HepG2 (cell line): ENCODE results near the gene RABGAP1L. TPM values are rescaled to one million over a fixed set of nuclear protein-coding genes. Genes with fewer than 3 reads are reported as not detected.

ENCODE experiments used
- ATAC-seq: fragments of 200-7000 bp; cut with Tn5 transposase; 3 replicates; pipeline ENCODE4 v1.9.1; 2020; ENCODE audit warnings: mild to moderate bottlenecking, moderate library complexity
- BruUV-seq: library from RNA; stranded (reverse); fragments of 400-500 nt; replicated peaks from 2 replicates; lab custom pipeline; 2021; lab: Mats Ljungman, UMichigan
- CTCF ChIA-PET: fragments of 300-600 bp; formaldehyde crosslinking; extraction: SDS; loops from one replicate; lab custom pipeline; 2021; ENCODE audit warnings: low total read pairs, inconsistent platforms, low intra/inter-chr PET ratio; lab: Yijun Ruan, JAX
- POLR2A ChIA-PET: fragments of 350-600 bp; sonication (Branson Sonifier 250); formaldehyde crosslinking; loops from one replicate; lab custom pipeline; 2020; ENCODE audit warnings: antibody characterized with exemption, inconsistent platforms; lab: Yijun Ruan, JAX
- DNase-seq: peaks from one replicate; pipeline ENCODE4 v3.0.0-alpha.2; 2015; ENCODE audit warnings: low spot score
- FAIRE-seq: peaks from 3 replicates; lab custom pipeline; 2011; peaks lifted over from hg19 to GRCh38; lab: Jason Lieb, UNC
- H2AFZ ChIP-seq: one replicate; pipeline ENCODE4 v1.6.1; 2011; ENCODE audit warnings: low read length, inconsistent platforms
- H3K27ac ChIP-seq: fragments of 300-600 bp; 3 replicates; pipeline ENCODE4 v1.8.0; 2011; ENCODE audit warnings: mixed run types, mild to moderate bottlenecking, mixed read lengths, low read length, inconsistent platforms; ENCODE audit not compliant: insufficient read depth; ENCODE audit errors: extremely low read length
- H3K27me3 ChIP-seq, 2 experiments: fragments of 200-600 bp in 1 of 2; 2 replicates in 1 of 2; 3 replicates in 1 of 2; pipeline versions ENCODE4 v1.6.0 to v1.8.0; 2011; ENCODE audit warnings: low read length in 2 of 2, mild to moderate bottlenecking in 2 of 2, moderate library complexity in 2 of 2, inconsistent platforms in 1 of 2; ENCODE audit not compliant: insufficient read depth in 2 of 2, control insufficient read depth in 1 of 2
- H3K36me3 ChIP-seq, 2 experiments: fragments of 200-600 bp in 1 of 2; replicated peaks in 1 of 2; 2 replicates in 1 of 2; 3 replicates in 1 of 2; pipeline versions ENCODE4 v1.5.1 to v1.8.0; 2011; ENCODE audit warnings: low read length in 2 of 2, inconsistent platforms in 1 of 2; ENCODE audit not compliant: insufficient read depth in 2 of 2, control insufficient read depth in 1 of 2
- H3K4me1 ChIP-seq: 2 replicates; pipeline ENCODE4 v1.5.1; 2012; ENCODE audit warnings: low read length, inconsistent platforms; ENCODE audit not compliant: insufficient read depth
- H3K4me2 ChIP-seq: 2 replicates; pipeline ENCODE4 v1.6.0; 2011; ENCODE audit warnings: low read depth, low read length, inconsistent platforms
- H3K4me3 ChIP-seq, 3 experiments: fragments of 200-600 bp in 1 of 3; sonication (generic), shearing (Covaris generic) in 1 of 3; replicated peaks in 1 of 3; 2 replicates each; pipeline ENCODE4 v1.5.1; 2011 to 2016; ENCODE audit warnings: low read length in 3 of 3, inconsistent platforms in 2 of 3, low read depth in 2 of 3, mild to moderate bottlenecking in 2 of 3, control low read depth in 1 of 3, mixed read lengths in 1 of 3; ENCODE audit not compliant: insufficient read depth in 1 of 3
- H3K79me2 ChIP-seq: one replicate; pipeline ENCODE4 v1.6.1; 2011; ENCODE audit warnings: low read length, inconsistent platforms; ENCODE audit not compliant: insufficient read depth
- H3K9ac ChIP-seq: 2 replicates; pipeline ENCODE4 v1.6.0; 2011; ENCODE audit warnings: mild to moderate bottlenecking, low read depth, low read length, inconsistent platforms; ENCODE audit not compliant: insufficient read depth
- H3K9me3 ChIP-seq: 2 replicates; pipeline ENCODE4 v1.5.1; 2012; ENCODE audit warnings: mild to moderate bottlenecking, low read length
- H4K20me1 ChIP-seq: 2 replicates; pipeline ENCODE4 v1.6.0; 2011; ENCODE audit warnings: inconsistent platforms, mild to moderate bottlenecking, low read length, moderate library complexity; ENCODE audit not compliant: insufficient read depth
- AGO1 ChIP-seq: fragments of 200-400 bp; formaldehyde crosslinking; IDR thresholded peaks from 2 replicates; pipeline ENCODE4 v1.6.1; 2017; ENCODE audit warnings: mild to moderate bottlenecking, low read depth, low read length, moderate library complexity; ENCODE audit not compliant: poor library complexity, severe bottlenecking
- CEBPB ChIP-seq: IDR thresholded peaks from 2 replicates; pipeline ENCODE4 v1.6.1; 2011; ENCODE audit warnings: low read depth, low read length, improper control_type of control experiment, borderline replicate concordance
- DMTF1 ChIP-seq: sonication (generic); formaldehyde crosslinking; IDR thresholded peaks from 2 replicates; pipeline ENCODE4 v1.4.0; 2020; ENCODE audit warnings: mild to moderate bottlenecking, missing genetic modification reagents
- FOXP1 ChIP-seq, 2 experiments: fragments of 450-650 bp in 1 of 2; IDR thresholded peaks; 2 replicates each; pipeline ENCODE4 v1.6.1; 2017 to 2018; ENCODE audit warnings: antibody characterized with exemption in 1 of 2
- GMEB1 ChIP-seq: sonication (generic); formaldehyde crosslinking; IDR thresholded peaks from 2 replicates; pipeline ENCODE4 v1.5.1; 2020; ENCODE audit warnings: missing genetic modification reagents, mild to moderate bottlenecking, borderline replicate concordance
- GTF3A ChIP-seq: sonication (generic); formaldehyde crosslinking; conservative IDR thresholded peaks from 2 replicates; pipeline ENCODE4 v1.4.0; 2020; ENCODE audit warnings: mild to moderate bottlenecking, missing genetic modification reagents
- MTF2 ChIP-seq: sonication (generic); formaldehyde crosslinking; IDR thresholded peaks from 2 replicates; pipeline ENCODE4 v1.5.0; 2020; ENCODE audit warnings: missing genetic modification reagents, borderline replicate concordance
- PCBP1 ChIP-seq: fragments of 200-400 bp; formaldehyde crosslinking; IDR thresholded peaks from 2 replicates; pipeline ENCODE4 v1.6.1; 2017; ENCODE audit warnings: mild to moderate bottlenecking, low read depth, low read length, borderline replicate concordance
- SATB2 ChIP-seq: sonication (generic); formaldehyde crosslinking; IDR thresholded peaks from 2 replicates; pipeline ENCODE4 v1.5.0; 2020; ENCODE audit warnings: missing genetic modification reagents
- SMARCE1 ChIP-seq: fragments of 450-650 bp; IDR thresholded peaks from 2 replicates; pipeline ENCODE4 v1.6.1; 2017; ENCODE audit warnings: borderline replicate concordance
- SSRP1 ChIP-seq: IDR thresholded peaks from 2 replicates; pipeline ENCODE4 v1.6.1; 2016; ENCODE audit warnings: control low read depth
- THRA ChIP-seq: sonication (generic); formaldehyde crosslinking; IDR thresholded peaks from 2 replicates; pipeline ENCODE4 v1.4.0; 2020; ENCODE audit warnings: missing genetic modification reagents, borderline replicate concordance
- U2AF2 ChIP-seq: fragments of 200-400 bp; formaldehyde crosslinking; IDR thresholded peaks from 2 replicates; pipeline ENCODE4 v1.6.1; 2017; ENCODE audit warnings: low read depth, mild to moderate bottlenecking, low read length
- ZMYM2 ChIP-seq: sonication (generic); formaldehyde crosslinking; IDR thresholded peaks from 2 replicates; pipeline ENCODE4 v1.8.0; 2022; ENCODE audit warnings: mild to moderate bottlenecking, missing genetic modification reagents
- ZNF12 ChIP-seq: sonication (generic); formaldehyde crosslinking; IDR thresholded peaks from 2 replicates; pipeline ENCODE4 v1.5.0; 2020; ENCODE audit warnings: missing genetic modification reagents
- ZNF460 ChIP-seq: sonication (generic); formaldehyde crosslinking; IDR thresholded peaks from 2 replicates; pipeline ENCODE4 v1.5.1; 2020; ENCODE audit warnings: missing genetic modification reagents, mild to moderate bottlenecking, borderline replicate concordance
- ZNF557 ChIP-seq: sonication (generic); formaldehyde crosslinking; IDR thresholded peaks from 2 replicates; pipeline ENCODE4 v1.4.0; 2020; ENCODE audit warnings: missing genetic modification reagents
- ZNF891 ChIP-seq: sonication (generic); formaldehyde crosslinking; IDR thresholded peaks from 2 replicates; pipeline ENCODE4 v1.5.0; 2020; ENCODE audit warnings: mild to moderate bottlenecking, missing genetic modification reagents
- ZSCAN30 ChIP-seq: sonication (generic); formaldehyde crosslinking; IDR thresholded peaks from 2 replicates; pipeline ENCODE4 v1.5.0; 2020; ENCODE audit warnings: mild to moderate bottlenecking, missing genetic modification reagents
- WGBS: methylation state at CpG from one replicate; pipeline ENCODE4 v1.1.6; 2017; ENCODE audit warnings: low lambda C conversion rate; 5-methylcytosine and 5-hydroxymethylcytosine counted together
- in situ Hi-C: cut with HindIII; loops from 2 replicates; pipeline ENCODE4 v1.10.0; 2017; ENCODE audit warnings: low pct_unique_long_range_greater_than_20kb; ENCODE audit not compliant: extremely low pct_ligation_motif_present
- intact Hi-C: fragments of 100-400 bp; cut with micrococcal nuclease; formaldehyde crosslinking; loops from one replicate; pipeline ENCODE4 v1.10.0; 2022; ENCODE audit not compliant: unreplicated experiment
- polyA plus RNA-seq, 8 experiments: library from polyadenylated mRNA; depleted of rRNA in 3 of 8; stranded (reverse) in 7 of 8; unstranded in 1 of 8; fragments of >200 nt; fragmentation: Illumina TruSeq in 4 of 8; extraction: Trizol in 4 of 8; gene quantifications; 2 replicates each; pipeline versions ENCODE4 v1.2.1 to v1.2.3, GENCODE V29; 2011 to 2016; ENCODE audit warnings: low read depth in 4 of 8, missing spikeins in 1 of 8, mixed read lengths in 1 of 8; ENCODE audit not compliant: insufficient read depth in 1 of 8
- total RNA-seq, 5 experiments: library from RNA; depleted of rRNA; stranded (reverse); fragments of >200 nt; fragmentation: Illumina TruSeq; extraction: Trizol; gene quantifications; 2 replicates each; pipeline ENCODE4 v1.2.3, GENCODE V29; 2016; ENCODE audit warnings: low read depth in 1 of 5

The RABGAP1L gene
- total and polyA plus RNA-seq, 2 of the 13 experiments (the other 11 are each of a cell fraction or from before 2014, with no cell fraction given) = 7.9 to 22.6 TPM

- no peaks in the 10 kb centered on the region for H4K20me1 ChIP-seq
- WGBS = 96% methylated on average over 6 of the region's 6 CpGs
- H3K27me3 ChIP-seq = no peaks in the 10 kb centered on the region
- H3K27ac ChIP-seq = no peak overlapping the region
- no peak for DNase-seq
- H3K79me2 ChIP-seq = no peaks in the 10 kb centered on the region
- H3K4me2 ChIP-seq = no peak overlapping the region
- FAIRE-seq = no peak
- TF ChIP-seq SSRP1 (CRISPR knock-in tag) (no peak), ZNF460 (CRISPR knock-in tag) (no peak), DMTF1 (CRISPR knock-in tag) (no peak), GMEB1 (CRISPR knock-in tag) (no peak), FOXP1 (IDR thresholded peaks at IDR 0.05) (no peak), FOXP1 (CRISPR knock-in tag; IDR thresholded peaks at IDR 0.05) (no peak), U2AF2 (no peak), ZSCAN30 (CRISPR knock-in tag) (no peak), MTF2 (CRISPR knock-in tag) (no peak), PCBP1 (no peak), ZNF891 (no peak), CEBPB (no peak), GTF3A (CRISPR knock-in tag) (no peak), ZNF557 (CRISPR knock-in tag) (no peak), SMARCE1 (no peak), THRA (CRISPR knock-in tag) (no peak), ZNF12 (CRISPR knock-in tag) (no peak), SATB2 (CRISPR knock-in tag) (no peak), AGO1 (no peak), ZMYM2 (CRISPR knock-in tag) (no peak)
- no TSS peak for BruUV-seq
- no peaks in the 10 kb centered on the region for H3K9me3 ChIP-seq
- H3K36me3 ChIP-seq = no peaks in the 10 kb centered on the region
- ATAC-seq = no peak
- POLR2A ChIA-PET = no interaction called here
- CTCF ChIA-PET = no interaction called here
- no peak overlapping the region for H3K9ac ChIP-seq
- H3K4me3 ChIP-seq = no peak overlapping the region
- intact Hi-C loops (no loop called here), in situ Hi-C loops (no loop called here)
- no peak overlapping the region for H2AFZ ChIP-seq
- no peaks in the 10 kb centered on the region for H3K4me1 ChIP-seq
These were observed 292.1 kb downstream of the RABGAP1L start for GRCh38 chr1:174451408-174451807.
